Uterus (tissue), 4 donors: Measurements from ENCODE around the gene NFIA. TPM values are rescaled to one million over a fixed set of nuclear protein-coding genes. Genes with fewer than 3 reads are reported as not detected.
A peak's percentile ranks its signal among the peaks of the same experiment; 100 is the strongest.

ENCODE experiments used
- DNase-seq, 2 donors: peaks; one replicate each; pipeline ENCODE4 v3.0.0-alpha.2; 2019 to 2020
- H3K27ac ChIP-seq, 2 donors: fragments of 200-600 bp; sonication (generic); 1 replicate in 1 of 2; 2 replicates in 1 of 2; pipeline ENCODE4 v1.5.1; 2016 to 2018
- H3K27me3 ChIP-seq, 2 donors: fragments of 200-600 bp; sonication (generic); one replicate each; pipeline ENCODE4 v1.5.1; 2018 to 2019; ENCODE audit warnings: control low read depth in 1 of 2
- H3K36me3 ChIP-seq, 2 donors: fragments of 200-600 bp; sonication (generic); one replicate each; pipeline ENCODE4 v1.5.1; 2019; ENCODE audit warnings: control low read depth in 1 of 2
- H3K4me1 ChIP-seq, 2 donors: fragments of 200-600 bp; sonication (generic); one replicate each; pipeline ENCODE4 v1.5.1; 2018 to 2019; ENCODE audit warnings: control low read depth in 1 of 2
- H3K4me3 ChIP-seq, 2 donors: fragments of 200-600 bp; sonication (generic); 1 replicate in 1 of 2; 2 replicates in 1 of 2; pipeline ENCODE4 v1.5.1; 2018 to 2019; ENCODE audit warnings: mild to moderate bottlenecking in 1 of 2
- H3K9me3 ChIP-seq, 2 donors: fragments of 200-600 bp; sonication (generic); one replicate each; pipeline ENCODE4 v1.5.1; 2019; ENCODE audit warnings: control low read depth in 1 of 2
- CTCF ChIP-seq, 4 experiments: fragments of 200-600 bp in 2 of 4; fragments of 450-650 bp in 2 of 4; sonication (generic) in 2 of 4; IDR thresholded peaks; one replicate each; pipeline ENCODE4 v1.5.1; 2016 to 2019; ENCODE audit warnings: antibody characterized with exemption in 4 of 4, mild to moderate bottlenecking in 2 of 4, moderate library complexity in 1 of 4
- POLR2A ChIP-seq, 2 donors: fragments of 450-650 bp; IDR thresholded peaks; one replicate each; pipeline ENCODE4 v1.6.1; 2016; ENCODE audit warnings: antibody characterized with exemption in 2 of 2, mild to moderate bottlenecking in 1 of 2, moderate library complexity in 1 of 2
- intact Hi-C: fragments of 100-400 bp; cut with DNase I; formaldehyde crosslinking; loops from one replicate; pipeline ENCODE4 v1.15.1; 2023; ENCODE audit warnings: low total_unique reads
- total RNA-seq, 4 donors: library from RNA; depleted of rRNA in 3 of 4; stranded (reverse); fragments of >200 nt in 3 of 4; gene quantifications; one replicate each; pipeline versions ENCODE4 v1.1.0 to v1.2.4, GENCODE V29; 2014 to 2023
- donor health status: DM: yes; HTN: yes; CAD: no.

Gene NFIA
- total RNA-seq, 4 donors from 2014 or later, result 49.2 to 116 (median 64.9) TPM

GRCh38 chr1:61215676-61216289 lies 133.4 kb downstream of the NFIA start:
- intact Hi-C loops, result no loop called here
- Histone ChIP-seq H3K27ac (peak overlapping the region in 1 of 2 donors; percentile 14), H3K9me3 (no peaks in the 10 kb centered on the region), H3K27me3 (no peaks in the 10 kb centered on the region), H3K36me3 (no peaks in the 10 kb centered on the region), H3K4me3 (no peak overlapping the region), H3K4me1 (peaks cover 0 to 7% of the 10 kb centered on the region in 2 donors)
- DNase-seq, result no peak
- TF ChIP-seq POLR2A (IDR thresholded peaks at IDR 0.05) (no peak), CTCF (IDR thresholded peaks at IDR 0.05) (no peak)

- Histone ChIP-seq H3K27me3 (no peaks in the 10 kb centered on the region), H3K4me1 (peaks cover 0 to 11% of the 10 kb centered on the region in 2 donors), H3K27ac (no peak overlapping the region), H3K36me3 (no peaks in the 10 kb centered on the region), H3K4me3 (no peak overlapping the region), H3K9me3 (no peaks in the 10 kb centered on the region)
- TF ChIP-seq POLR2A (IDR thresholded peaks at IDR 0.05) (no peak), CTCF (IDR thresholded peaks at IDR 0.05) (no peak)
- intact Hi-C loops, result no loop called here
- DNase-seq, result no peak
Observed at GRCh38 chr1:61220536-61220935, 138.2 kb downstream of the NFIA start.

- Histone ChIP-seq H3K4me1 (peaks cover 0 to 4% of the 10 kb centered on the region in 2 donors), H3K27me3 (no peaks in the 10 kb centered on the region), H3K27ac (no peak overlapping the region), H3K36me3 (no peaks in the 10 kb centered on the region), H3K4me3 (no peak overlapping the region), H3K9me3 (no peaks in the 10 kb centered on the region)
- TF ChIP-seq POLR2A (IDR thresholded peaks at IDR 0.05) (no peak), CTCF (IDR thresholded peaks at IDR 0.05) (no peak)
- intact Hi-C loops, result no loop called here
- no peak for DNase-seq
Observed at GRCh38 chr1:61221642-61222041, 139.3 kb downstream of the NFIA start.

- DNase-seq, result no peak
- H3K27me3 ChIP-seq, result no peaks in the 10 kb centered on the region
- no peaks in the 10 kb centered on the region for H3K36me3 ChIP-seq
- intact Hi-C loops, result no loop called here
- H3K27ac ChIP-seq, result no peak overlapping the region
- H3K9me3 ChIP-seq, result no peaks in the 10 kb centered on the region
- no peak overlapping the region for H3K4me3 ChIP-seq
- TF ChIP-seq POLR2A (IDR thresholded peaks at IDR 0.05) (no peak), CTCF (IDR thresholded peaks at IDR 0.05) (no peak)
- H3K4me1 ChIP-seq, result peaks cover 0 to 4% of the 10 kb centered on the region in 2 donors
Observed at GRCh38 chr1:61222240-61222639, 139.9 kb downstream of the NFIA start.

GRCh38 chr1:61223140-61223539 lies 140.8 kb downstream of the NFIA start:
- Histone ChIP-seq H3K36me3 (no peaks in the 10 kb centered on the region), H3K4me1 (peaks cover 0 to 4% of the 10 kb centered on the region in 2 donors), H3K4me3 (no peak overlapping the region), H3K9me3 (no peaks in the 10 kb centered on the region), H3K27ac (no peak overlapping the region), H3K27me3 (no peaks in the 10 kb centered on the region)
- TF ChIP-seq POLR2A (IDR thresholded peaks at IDR 0.05) (no peak), CTCF (IDR thresholded peaks at IDR 0.05) (no peak)
- intact Hi-C loops, result no loop called here
- DNase-seq, result no peak
